IMR-90 (cell line): ENCODE results near the gene OR2AP1. TPM values are rescaled to one million over a fixed set of nuclear protein-coding genes. Genes with fewer than 3 reads are reported as not detected.

Source experiments
- ATAC-seq: fragments of 200-7000 bp; cut with Tn5 transposase; 2 replicates; pipeline ENCODE4 v1.9.1; 2020; ENCODE audit warnings: low read depth, mild to moderate bottlenecking, moderate library complexity
- BruUV-seq: library from RNA; stranded (reverse); fragments of 400-500 nt; replicated peaks from 2 replicates; lab custom pipeline; 2021; lab: Mats Ljungman, UMichigan
- CTCF ChIA-PET: fragments of 300-600 bp; formaldehyde crosslinking; extraction: SDS; loops from one replicate; lab custom pipeline; 2021; ENCODE audit warnings: antibody characterized with exemption; lab: Yijun Ruan, JAX
- POLR2A ChIA-PET: fragments of 300-600 bp; sonication (Branson Sonifier 250); formaldehyde crosslinking; loops from one replicate; lab custom pipeline; 2022; ENCODE audit warnings: antibody characterized with exemption; ENCODE audit not compliant: unreplicated experiment; lab: Charles Lee
- DNase-seq: peaks from one replicate; pipeline ENCODE4 v3.0.0; 2013
- H2AFZ ChIP-seq: replicated peaks from 2 replicates; pipeline ENCODE3; 2013; ENCODE audit warnings: low read length, mild to moderate bottlenecking; ENCODE audit not compliant: poor library complexity
- H2AK5ac ChIP-seq: 2 replicates; pipeline ENCODE4 v1.6.1; 2013; ENCODE audit warnings: low read depth, low read length, inconsistent platforms
- H2AK9ac ChIP-seq: replicated peaks from 2 replicates; pipeline ENCODE3; 2013; ENCODE audit warnings: mild to moderate bottlenecking, low read depth, low read length, moderate library complexity; ENCODE audit not compliant: poor library complexity
- H2BK120ac ChIP-seq: 2 replicates; pipeline ENCODE4 v1.6.1; 2013; ENCODE audit warnings: low read depth, low read length, inconsistent platforms
- H2BK15ac ChIP-seq: 3 replicates; pipeline ENCODE4 v1.6.1; 2013; ENCODE audit warnings: low read depth, low read length, inconsistent platforms
- H2BK20ac ChIP-seq: 2 replicates; pipeline ENCODE4 v1.6.1; 2013; ENCODE audit warnings: low read depth, mild to moderate bottlenecking, inconsistent platforms, low read length, moderate library complexity
- H2BK5ac ChIP-seq: 2 replicates; pipeline ENCODE4 v1.6.1; 2013; ENCODE audit warnings: mild to moderate bottlenecking, low read depth, low read length, inconsistent platforms; ENCODE audit not compliant: poor library complexity, severe bottlenecking
- H3K14ac ChIP-seq: replicated peaks from 2 replicates; pipeline ENCODE4 v1.6.1; 2013; ENCODE audit warnings: low read depth, low read length, inconsistent platforms
- H3K18ac ChIP-seq: 2 replicates; pipeline ENCODE4 v1.6.1; 2013; ENCODE audit warnings: low read depth, low read length, control low read depth
- H3K23ac ChIP-seq: 2 replicates; pipeline ENCODE4 v1.6.1; 2013; ENCODE audit warnings: low read depth, low read length, inconsistent platforms
- H3K27ac ChIP-seq: 2 replicates; pipeline ENCODE4 v1.5.1; 2013; ENCODE audit warnings: mild to moderate bottlenecking, control low read depth, low read length; ENCODE audit not compliant: insufficient read depth
- H3K27me3 ChIP-seq: 2 replicates; pipeline ENCODE4 v1.6.1; 2013; ENCODE audit warnings: low read length; ENCODE audit not compliant: control insufficient read depth, insufficient read depth
- H3K36me3 ChIP-seq: 2 replicates; pipeline ENCODE4 v1.6.1; 2013; ENCODE audit warnings: low read length, mixed read lengths; ENCODE audit not compliant: control insufficient read depth, insufficient read depth
- H3K4ac ChIP-seq: 2 replicates; pipeline ENCODE4 v1.6.1; 2013; ENCODE audit warnings: low read depth, low read length, inconsistent platforms
- H3K4me1 ChIP-seq: 2 replicates; pipeline ENCODE4 v1.6.1; 2013; ENCODE audit warnings: low read length, mixed read lengths; ENCODE audit not compliant: control insufficient read depth, insufficient read depth
- H3K4me2 ChIP-seq: 2 replicates; pipeline ENCODE4 v1.6.1; 2013; ENCODE audit warnings: low read depth, mild to moderate bottlenecking, control low read depth, low read length, moderate library complexity
- H3K4me3 ChIP-seq: 2 replicates; pipeline ENCODE4 v1.5.1; 2013; ENCODE audit warnings: low read depth, mild to moderate bottlenecking, control low read depth, low read length, moderate library complexity; ENCODE audit not compliant: insufficient read depth
- H3K56ac ChIP-seq: 2 replicates; pipeline ENCODE4 v1.6.1; 2013; ENCODE audit warnings: low read length, inconsistent platforms; ENCODE audit not compliant: insufficient read depth; ENCODE audit errors: extremely low read depth
- H3K79me1 ChIP-seq, 2 experiments: 2 replicates each; pipeline ENCODE4 v1.6.1; 2013; ENCODE audit warnings: low read length in 2 of 2, inconsistent platforms in 1 of 2, low read depth in 1 of 2
- H3K9ac ChIP-seq: 2 replicates; pipeline ENCODE4 v1.6.1; 2013; ENCODE audit warnings: low read depth, low read length, control low read depth
- H3K9me1 ChIP-seq: 2 replicates; pipeline ENCODE4 v1.6.1; 2013; ENCODE audit warnings: low read length, inconsistent platforms; ENCODE audit not compliant: insufficient read depth
- H3K9me3 ChIP-seq: 2 replicates; pipeline ENCODE4 v1.6.1; 2013; ENCODE audit warnings: low read length; ENCODE audit not compliant: control insufficient read depth, insufficient read depth
- H4K20me1 ChIP-seq: 2 replicates; pipeline ENCODE4 v1.6.1; 2013; ENCODE audit warnings: low read length, inconsistent platforms; ENCODE audit not compliant: insufficient read depth
- H4K5ac ChIP-seq: 2 replicates; pipeline ENCODE4 v1.6.1; 2013; ENCODE audit warnings: mild to moderate bottlenecking, low read depth, low read length, control low read depth
- H4K8ac ChIP-seq, 2 experiments: 2 replicates each; pipeline ENCODE4 v1.6.1; 2013; ENCODE audit warnings: low read depth in 2 of 2, low read length in 2 of 2, control low read depth in 1 of 2, inconsistent platforms in 1 of 2
- H4K91ac ChIP-seq: 2 replicates; pipeline ENCODE4 v1.6.1; 2013; ENCODE audit warnings: low read depth, low read length, inconsistent platforms; ENCODE audit not compliant: insufficient read depth
- CEBPB ChIP-seq: IDR thresholded peaks from 2 replicates; pipeline ENCODE4 v1.6.1; 2012; ENCODE audit warnings: low read depth, low read length, improper control_type of control experiment
- CHD1 ChIP-seq: IDR thresholded peaks from 2 replicates; pipeline ENCODE4 v1.6.1; 2012; ENCODE audit warnings: low read depth, low read length, improper control_type of control experiment
- MAZ ChIP-seq: IDR thresholded peaks from 2 replicates; pipeline ENCODE4 v1.6.1; 2012; ENCODE audit warnings: low read depth, mild to moderate bottlenecking, low read length, improper control_type of control experiment, moderate library complexity, borderline replicate concordance
- MXI1 ChIP-seq: IDR thresholded peaks from 2 replicates; pipeline ENCODE4 v1.6.1; 2012; ENCODE audit warnings: low read depth, mild to moderate bottlenecking, low read length, moderate library complexity, borderline replicate concordance
- RAD21 ChIP-seq: IDR thresholded peaks from 2 replicates; pipeline ENCODE4 v1.6.1; 2012; ENCODE audit warnings: low read length, improper control_type of control experiment
- RCOR1 ChIP-seq: IDR thresholded peaks from 2 replicates; pipeline ENCODE4 v1.6.1; 2012; ENCODE audit warnings: mild to moderate bottlenecking, low read length, improper control_type of control experiment; ENCODE audit not compliant: insufficient replicate concordance
- WGBS, 2 experiments: methylation state at CpG; one replicate each; pipeline versions ENCODE4 v1.1.5 to v1.1.7; 2013; ENCODE audit warnings: missing lambda C conversion rate in 2 of 2; ENCODE audit not compliant: insufficient read length in 1 of 2; ENCODE audit errors: extremely low coverage in 2 of 2; 5-methylcytosine and 5-hydroxymethylcytosine counted together
- dilution Hi-C: fragments of 300-500 bp; cut with HindIII; formaldehyde crosslinking; loops from one replicate; pipeline ENCODE4 v1.14.3; 2018; ENCODE audit warnings: low sequenced_read_pairs; ENCODE audit not compliant: unreplicated experiment
- in situ Hi-C: fragments of 300-500 bp; cut with MboI; formaldehyde crosslinking; loops from 3 replicates; pipeline ENCODE4 v1.14.3; 2019; ENCODE audit warnings: low sequenced_read_pairs, inconsistent platforms, mixed read lengths
- intact Hi-C: fragments of 100-400 bp; cut with micrococcal nuclease; formaldehyde crosslinking; loops from 2 replicates; pipeline ENCODE4 v1.10.0; 2022
- polyA plus RNA-seq, 3 experiments: library from polyadenylated mRNA; depleted of rRNA; stranded (reverse); fragments of >200 nt; gene quantifications; 2 replicates each; pipeline ENCODE4 v1.2.3, GENCODE V29; 2012; ENCODE audit warnings: low replicate concordance in 1 of 3
- total RNA-seq: library from RNA; depleted of rRNA; stranded (reverse); fragments of >200 nt; gene quantifications from 2 replicates; pipeline ENCODE4 v1.2.3, GENCODE V29; 2012

OR2AP1 gene
- total and polyA plus RNA-seq, 2 of the 4 experiments (the other 2 are of a cell fraction) = not detected

DNA sequence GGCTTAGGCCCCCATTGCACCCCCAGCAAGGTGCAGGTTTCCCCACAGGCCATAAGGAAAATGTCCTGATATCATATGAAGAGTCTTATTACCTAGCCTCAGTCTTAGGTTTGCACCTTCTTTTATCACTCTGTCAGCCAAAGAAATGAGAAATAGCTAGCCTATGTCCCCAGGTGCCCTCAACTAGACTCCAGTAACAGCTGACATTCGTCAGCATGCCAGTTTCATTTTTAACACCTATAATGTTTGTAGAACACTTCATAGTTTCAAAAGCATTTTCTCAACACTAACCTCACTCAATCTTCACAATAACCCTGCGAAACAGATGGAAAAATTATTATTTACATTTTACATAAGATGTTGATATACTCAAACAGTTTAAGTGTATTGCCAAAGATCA, 40.4 kb downstream of the OR2AP1 start:
- Histone ChIP-seq H2AFZ (no peak overlapping the region), H2AK5ac (no peak overlapping the region), H3K18ac (no peak overlapping the region), H3K9me1 (no peaks in the 10 kb centered on the region), H2BK15ac (no peak overlapping the region), H4K91ac (no peak overlapping the region), H3K79me1 (no peaks in the 10 kb centered on the region), H2BK20ac (no peak overlapping the region), H3K36me3 (no peaks in the 10 kb centered on the region), H2BK5ac (no peak overlapping the region), H3K27me3 (peaks cover 2% of the 10 kb centered on the region), H4K5ac (no peak overlapping the region), H3K4ac (no peak overlapping the region), H3K23ac (no peak overlapping the region), H2BK120ac (no peak overlapping the region), H3K9me3 (0 out of 2 replicates have a peak, but pooled peaks cover 1% of the 10 kb centered on the region), H3K4me1 (no peaks in the 10 kb centered on the region), H4K8ac (no peak overlapping the region), H3K14ac (no peak overlapping the region), H3K27ac (no peak overlapping the region), H2AK9ac (no peak overlapping the region), H4K20me1 (no peaks in the 10 kb centered on the region), H3K9ac (no peak overlapping the region), H3K4me2 (no peak overlapping the region), H3K4me3 (no peak overlapping the region), H3K56ac (no peak overlapping the region)
- TF ChIP-seq CEBPB (no peak), RAD21 (no peak), MAZ (no peak), MXI1 (no peak), CHD1 (no peak), RCOR1 (no peak)
- ATAC-seq = no peak
- no peak for DNase-seq
- dilution Hi-C loops (no loop called here), in situ Hi-C loops (loop anchor here (10.0 kb wide), 1 partner anchor 418 kb away; no protein-coding TSS in a partner anchor), intact Hi-C loops (no loop called here)
- no CpG with 5 or more reads among the region's 2 CpGs for WGBS, 2 experiments
- POLR2A ChIA-PET = no interaction called here
- CTCF ChIA-PET = no interaction called here
- no TSS peak for BruUV-seq
